Eye (tissue), 1 donor: Measurements from ENCODE around the gene DIS3L.
A peak's percentile ranks its signal among the peaks of the same experiment; 100 is the strongest.
"Not testable (repeated sequence)": the region's sequence is repeated elsewhere in the genome, so short reads cannot be mapped to it uniquely, and the experiment has no call there.

Source experiments
- DNase-seq: peaks from one replicate; pipeline ENCODE4 v3.0.0-alpha.2; 2015

The DIS3L gene

DNA sequence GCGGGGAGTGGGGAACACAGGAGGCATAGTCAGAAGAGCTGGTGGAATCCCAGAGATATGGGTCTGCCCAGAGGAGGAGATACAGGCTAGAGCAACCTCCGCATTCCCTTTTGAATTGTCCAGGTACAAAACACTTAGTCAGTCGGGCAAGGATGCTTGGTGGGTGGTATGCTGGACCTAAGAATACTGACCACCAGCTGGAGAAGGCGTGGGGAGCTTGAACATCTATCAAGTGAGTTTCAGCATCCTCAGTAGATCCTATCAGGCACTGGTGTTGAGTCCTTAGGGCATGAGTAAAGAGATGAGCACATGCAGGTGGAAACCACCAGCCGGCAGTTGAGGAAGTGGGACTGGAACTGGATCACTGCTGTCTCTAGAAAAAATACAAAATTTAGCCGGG is 14.7 kb upstream of the DIS3L start:
- no peak for DNase-seq

DNA sequence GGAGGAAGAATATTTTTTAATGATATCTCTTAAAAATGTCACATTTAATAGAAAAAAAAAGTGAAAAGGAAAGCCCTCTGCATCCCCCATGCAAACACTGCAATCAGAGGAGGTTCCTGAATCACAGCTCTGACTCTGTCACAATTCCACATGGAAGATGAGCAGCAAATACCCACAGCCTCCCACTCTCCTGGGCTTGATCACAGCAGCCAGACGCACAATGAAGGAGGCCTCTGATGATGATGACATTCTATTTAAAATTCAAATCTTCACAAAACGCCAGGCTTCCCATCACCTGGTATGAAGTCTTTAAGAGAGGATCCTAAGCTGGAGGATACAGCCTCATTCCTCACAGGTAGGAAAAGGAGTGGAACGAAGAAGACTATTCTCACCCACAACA is 9.1 kb upstream of the DIS3L start:
- no peak for DNase-seq

DNA sequence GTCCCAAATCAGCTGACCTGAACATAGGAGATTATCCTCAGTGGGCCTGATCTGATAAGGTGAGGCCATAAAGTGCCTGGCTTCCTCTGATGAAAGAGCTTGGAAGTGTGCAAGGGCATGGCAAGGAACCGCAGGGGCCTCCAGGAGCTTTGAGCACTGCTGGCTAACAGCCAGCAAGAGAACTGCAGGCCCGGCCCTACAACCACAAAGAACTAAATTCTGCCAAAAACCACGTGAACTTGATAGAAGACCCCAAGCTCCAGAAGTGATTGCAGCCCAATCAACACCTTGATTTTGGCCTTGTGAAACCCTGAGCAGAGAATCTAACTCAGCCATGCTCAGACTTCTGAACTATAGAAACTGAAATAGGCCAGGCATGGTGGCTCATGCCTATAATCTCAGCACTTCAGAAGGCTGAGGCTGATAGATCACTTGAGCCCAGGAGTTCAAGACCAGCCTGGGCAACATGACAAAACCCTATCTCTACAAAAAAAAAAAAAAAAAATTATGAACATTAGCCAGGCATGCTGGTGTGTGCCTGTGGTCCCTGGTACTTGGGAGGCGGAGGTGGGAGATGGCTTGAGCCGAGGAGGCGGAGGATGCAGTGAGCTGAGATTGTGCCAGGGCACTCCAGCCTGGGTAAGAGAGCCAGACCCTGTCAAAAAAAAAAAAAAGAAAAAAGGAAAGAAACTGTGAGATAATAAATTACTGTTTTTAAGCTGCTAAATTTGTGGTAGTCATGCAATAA is 7.7 kb upstream of the DIS3L start:
- no peak for DNase-seq

DNA sequence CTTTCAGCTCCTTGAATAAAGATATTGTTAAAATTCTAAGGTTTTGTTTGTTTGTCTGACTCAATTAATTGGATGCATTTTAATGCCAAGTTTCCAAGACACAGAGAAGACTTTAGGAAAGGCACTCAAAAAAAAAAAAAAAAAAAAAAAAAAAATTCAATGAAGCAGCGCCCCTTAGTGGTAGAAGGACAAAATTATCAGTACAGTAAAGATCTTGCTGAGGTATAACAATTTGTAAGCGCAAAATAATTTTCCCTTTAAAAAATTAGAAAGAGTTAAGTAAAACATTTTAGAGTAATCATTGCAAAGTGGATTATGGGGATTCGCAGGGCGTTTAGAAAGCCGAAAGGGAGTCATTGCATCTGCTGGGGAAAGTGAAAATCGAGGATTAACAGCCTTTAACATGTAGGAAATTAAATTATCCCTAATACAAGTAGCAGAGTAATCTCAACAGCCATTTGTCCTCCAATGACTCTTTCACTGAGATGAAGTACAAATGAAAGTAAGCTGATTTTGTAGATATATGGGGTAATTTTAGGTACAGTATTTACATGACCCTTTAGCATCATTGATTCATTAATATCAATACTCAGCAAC is 5.8 kb upstream of the DIS3L start:
- DNase-seq = peak; percentile 84

DNA sequence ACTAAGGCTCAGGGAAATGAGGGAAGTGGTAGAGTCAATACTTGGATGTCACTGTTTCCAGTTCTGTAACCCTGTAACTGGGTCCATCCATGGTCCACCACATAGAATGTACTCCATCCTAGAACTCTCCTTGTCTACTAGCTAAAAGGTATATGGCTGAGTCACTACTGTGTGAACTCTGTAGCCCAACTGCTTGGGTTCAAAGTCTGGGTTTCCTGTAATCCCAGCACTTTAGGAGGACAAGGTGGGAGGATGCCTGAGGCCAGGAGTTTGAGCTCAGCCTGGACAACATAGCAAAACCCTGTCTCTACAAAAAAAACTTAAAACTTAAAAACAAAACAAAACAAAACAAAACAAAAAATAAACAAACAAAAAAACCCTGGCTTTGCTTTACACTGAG is 5.3 kb upstream of the DIS3L start:
- DNase-seq = no peak

DNA sequence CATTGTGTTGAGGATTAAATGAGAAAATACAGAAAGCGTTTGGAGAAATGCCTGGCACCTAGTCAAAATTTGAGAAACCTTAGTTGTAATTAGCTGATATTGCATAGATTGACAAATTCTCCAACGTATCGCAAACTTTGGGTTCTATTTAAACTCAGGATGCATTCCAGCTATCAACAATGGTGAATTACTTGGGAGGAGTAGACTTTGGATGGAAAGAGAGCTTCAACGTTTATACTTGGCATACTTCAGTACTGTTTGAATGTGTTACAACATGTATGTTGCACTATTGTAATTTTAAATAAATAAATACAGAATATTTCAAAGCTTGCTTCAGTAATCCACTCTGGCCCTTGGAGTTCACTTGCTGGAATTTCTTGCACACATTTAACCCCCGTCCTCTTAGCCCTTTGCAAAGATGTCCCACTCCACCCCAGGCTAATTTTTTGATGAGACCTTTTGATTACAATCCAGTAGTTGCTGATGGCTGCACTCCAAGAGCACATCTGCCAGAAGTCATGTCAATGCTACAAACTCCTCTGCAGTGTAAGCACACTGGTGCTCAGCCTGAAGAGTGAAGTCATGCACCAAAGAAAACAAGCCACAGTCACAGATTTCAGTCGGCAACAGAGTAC is 4.7 kb upstream of the DIS3L start:
- DNase-seq = peak; percentile 32

DNA sequence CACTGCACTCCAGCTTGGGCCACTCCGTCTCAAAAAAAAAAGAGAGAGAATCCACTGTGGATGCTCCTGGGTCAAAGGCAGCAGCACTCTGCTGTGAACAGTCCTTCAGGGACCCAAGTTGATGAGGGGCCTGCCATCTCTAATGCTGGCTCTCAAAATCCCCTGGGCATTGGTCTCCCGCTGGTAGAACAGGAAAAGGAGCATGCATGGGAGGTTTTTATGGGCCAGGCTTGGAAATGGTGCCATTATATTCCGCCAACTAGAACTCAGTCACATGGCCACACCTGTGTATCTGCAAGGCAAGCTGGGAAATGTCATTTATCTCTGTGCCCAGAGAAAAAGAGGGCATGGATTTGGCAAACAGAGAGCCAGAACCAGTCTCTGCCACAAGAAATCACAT is 3.4 kb upstream of the DIS3L start:
- no peak for DNase-seq

DNA sequence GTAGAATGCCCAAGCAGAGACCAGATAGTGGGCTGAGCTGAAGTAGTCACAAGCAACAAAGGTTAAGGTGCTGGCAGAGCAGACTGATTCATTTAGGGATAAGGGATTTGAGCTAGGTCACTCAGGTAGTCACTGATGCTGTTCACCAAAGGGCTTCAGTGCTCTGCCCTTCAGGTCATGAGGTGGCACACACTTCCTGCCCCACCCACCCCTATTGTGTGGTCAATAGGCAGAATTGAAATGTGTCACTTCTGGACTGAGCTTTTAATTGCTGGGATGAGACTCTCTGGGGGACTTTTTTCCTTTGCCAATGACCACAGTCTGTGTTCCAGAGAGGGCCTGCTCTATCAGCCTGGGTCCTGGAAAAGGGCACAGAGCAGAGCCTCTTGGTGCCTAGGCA is 2.9 kb upstream of the DIS3L start:
- DNase-seq = no peak

DNA sequence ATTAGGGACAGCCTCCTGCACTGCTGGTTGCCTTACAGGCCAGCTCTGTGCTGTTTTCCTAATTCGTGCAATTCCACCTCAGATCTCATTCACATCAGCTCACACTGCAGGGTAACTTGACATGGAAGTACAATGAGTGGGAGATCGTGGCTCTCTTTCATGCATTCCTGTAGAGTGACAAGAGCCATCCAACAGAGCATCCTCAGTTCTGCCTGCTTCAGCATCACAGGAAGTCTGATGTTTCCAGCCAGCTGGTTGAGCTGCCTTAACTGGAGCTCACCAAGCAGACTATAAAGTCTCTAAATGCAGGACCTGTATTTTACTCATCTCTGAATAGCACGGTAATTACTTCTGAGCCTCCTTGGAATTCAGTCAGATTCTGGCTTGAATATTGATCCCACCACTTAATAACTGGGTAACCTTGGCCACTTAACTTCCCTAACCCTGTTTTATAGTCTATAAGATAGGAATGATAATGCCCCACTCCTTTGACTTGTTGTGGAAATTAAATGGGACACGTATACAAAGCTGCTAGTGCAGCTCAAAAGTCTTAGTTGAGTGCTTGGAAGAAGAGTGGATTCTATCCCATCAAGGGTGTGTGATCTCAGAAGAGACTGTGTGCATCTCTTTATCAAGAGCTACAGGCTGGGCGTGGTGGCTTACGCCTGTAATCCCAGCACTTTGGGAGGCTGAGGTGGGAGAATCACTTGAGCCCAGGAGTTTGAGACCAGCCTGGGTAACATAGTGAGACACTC is 1.4 kb upstream of the DIS3L start:
- DNase-seq = peak; percentile 29

DNA sequence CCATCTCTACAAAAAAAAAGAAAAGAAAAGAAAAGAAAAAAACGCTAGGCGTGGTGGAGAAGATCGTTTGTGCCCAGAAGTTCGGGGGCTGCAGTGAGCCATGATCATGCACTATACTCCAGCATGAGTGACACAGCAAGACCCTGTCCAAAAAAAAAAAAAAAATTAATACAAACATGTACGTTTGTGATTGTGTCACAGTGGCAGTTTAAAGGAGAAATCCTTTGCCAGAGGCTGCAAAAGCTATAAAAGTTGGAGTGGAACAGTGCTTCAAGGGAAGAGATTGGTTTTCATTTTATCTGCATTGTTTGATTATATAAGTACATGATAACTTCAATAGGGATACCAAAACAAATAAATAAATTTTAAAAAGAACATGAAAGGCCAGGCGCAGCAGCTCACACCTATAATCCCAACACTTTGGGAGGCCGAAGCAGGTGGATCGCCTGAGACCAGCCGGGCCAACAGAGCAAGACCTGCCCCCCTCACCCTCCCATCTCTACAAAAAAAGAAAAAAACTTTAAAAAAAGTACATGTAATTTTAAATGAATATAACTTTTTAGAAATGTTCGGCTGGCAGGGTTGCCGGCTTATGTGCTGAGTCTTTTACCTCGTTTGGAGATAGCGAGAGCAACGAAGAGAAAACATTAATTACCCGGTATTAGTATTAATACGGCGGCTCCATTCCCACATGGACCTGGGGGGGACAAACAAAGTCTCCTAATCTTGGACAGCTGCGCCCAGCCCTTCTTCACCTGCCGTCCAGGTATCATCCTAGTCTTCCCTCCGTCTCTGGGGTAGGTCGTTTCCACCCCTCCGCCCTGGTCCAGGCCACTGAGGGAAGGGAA is 573 bp upstream of the DIS3L start:
- DNase-seq = peak; percentile 80

DNA sequence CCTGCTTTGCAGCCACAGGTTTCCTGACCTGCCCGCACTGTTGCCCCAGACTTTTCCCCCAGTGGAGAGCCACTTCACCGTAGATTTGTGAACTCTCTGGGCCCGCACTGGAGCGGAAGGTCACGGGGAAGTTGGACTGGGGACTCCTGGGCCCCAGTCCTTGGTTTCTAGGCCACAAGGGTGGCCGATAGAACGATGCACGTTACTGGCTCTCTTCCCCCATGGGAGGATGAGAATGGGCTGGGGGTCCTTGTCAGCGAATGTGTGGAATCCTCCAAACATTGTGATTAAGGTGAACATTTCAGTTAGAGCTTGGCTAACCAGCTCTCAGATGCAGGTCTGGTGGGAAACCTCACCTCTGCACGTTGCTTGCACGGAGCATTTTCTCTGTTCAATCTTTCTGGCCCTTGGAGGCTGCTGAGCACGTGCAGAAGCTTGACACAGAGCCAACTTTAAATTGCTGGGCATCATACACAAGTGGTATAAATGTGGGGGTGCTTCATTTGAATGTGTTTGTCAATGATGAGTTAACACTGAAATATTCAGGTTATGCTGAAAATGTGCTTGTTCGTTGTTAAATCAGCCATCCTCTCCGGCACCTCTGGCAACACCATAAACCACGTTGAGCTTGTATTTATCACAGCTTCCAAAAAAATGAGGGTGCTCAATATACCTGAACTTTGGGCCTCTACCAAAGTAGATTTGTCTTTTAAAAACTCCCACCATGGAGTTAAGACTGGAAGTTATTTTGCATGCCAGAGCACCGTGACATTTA is 976 bp downstream of the DIS3L start:
- DNase-seq = peak; percentile 87

DNA sequence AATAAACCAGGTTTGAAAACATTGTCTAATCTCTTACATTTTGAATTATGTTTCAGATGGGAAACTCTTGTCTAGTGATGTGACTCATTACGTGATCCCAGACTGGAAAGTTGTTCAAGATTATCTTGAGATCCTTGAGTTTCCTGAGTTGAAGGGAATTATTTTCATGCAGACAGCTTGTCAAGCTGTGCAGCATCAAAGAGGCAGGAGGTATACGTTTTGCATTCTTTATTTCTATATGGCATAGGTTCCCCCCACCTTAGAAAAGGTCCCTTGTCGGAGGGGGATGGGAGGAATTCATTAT is 1.5 kb downstream of the DIS3L start:
- peak; percentile 25 for DNase-seq

DNA sequence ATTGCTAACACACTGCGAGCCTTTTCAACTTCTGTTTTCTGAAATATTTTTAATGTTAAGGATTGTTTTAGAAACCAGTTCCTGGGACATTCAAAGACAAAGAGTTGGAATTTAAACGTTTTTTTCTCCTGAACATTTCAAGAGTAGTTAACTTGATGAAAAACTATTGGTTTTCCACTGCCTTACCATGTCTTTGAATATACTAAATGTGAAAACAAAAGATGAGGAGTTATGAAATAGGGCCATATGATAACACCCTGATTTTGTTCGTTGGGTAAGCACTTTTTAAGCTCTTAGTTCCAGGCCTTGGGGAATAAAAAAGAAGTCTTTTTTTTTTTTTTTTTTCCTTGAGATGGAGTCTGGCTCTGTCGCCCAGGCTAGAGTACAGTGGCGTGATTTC is 2.8 kb downstream of the DIS3L start:
- DNase-seq = no peak

DNA sequence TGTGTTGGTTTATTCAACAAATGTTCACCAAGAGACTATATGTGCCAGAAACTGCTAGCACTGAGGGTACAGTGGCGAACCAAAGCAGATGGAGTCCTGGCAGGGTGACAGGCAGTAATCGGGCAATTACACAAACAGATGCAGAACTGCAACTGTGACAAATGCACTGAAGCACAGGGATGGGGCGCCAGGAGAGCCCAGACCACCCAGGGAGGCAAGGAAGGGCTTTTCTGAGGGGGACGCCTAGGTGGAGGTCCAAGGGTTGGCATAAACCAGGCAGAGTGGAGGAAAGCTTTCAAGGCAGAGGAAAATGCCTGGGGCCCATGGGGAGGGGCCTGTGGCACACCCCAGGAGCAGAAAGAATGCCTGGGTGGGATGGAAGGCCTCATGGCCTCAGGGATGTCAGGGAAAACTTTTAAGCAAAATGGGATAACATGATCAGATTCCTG is 5.5 kb downstream of the DIS3L start:
- DNase-seq = peak; percentile 76

DNA sequence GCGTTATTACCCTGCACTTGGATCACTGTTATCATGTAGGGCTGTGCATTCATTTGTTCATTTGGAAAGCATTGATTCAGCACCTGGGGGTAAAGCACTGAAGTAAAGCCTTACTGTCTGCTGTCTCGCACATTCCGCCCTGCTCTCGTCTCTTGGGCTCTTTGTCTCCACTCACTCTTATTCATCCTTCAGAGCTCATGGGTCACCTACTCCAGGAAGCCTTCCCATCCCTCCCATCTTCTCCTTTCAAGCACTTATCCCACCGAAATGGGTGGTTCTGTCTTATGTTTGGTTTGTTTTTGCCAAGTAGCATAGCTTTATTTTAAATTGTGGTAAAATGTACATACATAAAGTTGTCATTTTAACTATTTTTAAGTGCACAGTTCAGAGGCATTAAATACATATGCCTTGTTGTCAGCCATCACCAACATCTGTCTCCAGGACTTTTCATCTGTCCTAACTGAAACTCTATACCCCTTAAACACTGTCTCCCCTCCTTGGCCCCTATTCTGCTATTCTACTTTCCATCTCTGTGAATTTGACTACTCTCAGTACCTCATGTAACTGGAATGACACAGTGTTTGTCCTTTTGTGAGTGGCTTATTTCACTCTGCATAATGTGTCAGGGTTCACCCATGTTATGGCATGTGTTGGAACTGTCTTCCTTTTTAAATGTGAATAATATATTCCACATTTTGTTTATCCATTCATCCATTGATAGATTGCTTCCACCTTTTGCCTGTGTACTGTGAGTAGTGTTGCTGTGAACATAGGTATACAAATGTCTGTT is 9.3 kb downstream of the DIS3L start:
- DNase-seq = no peak

DNA sequence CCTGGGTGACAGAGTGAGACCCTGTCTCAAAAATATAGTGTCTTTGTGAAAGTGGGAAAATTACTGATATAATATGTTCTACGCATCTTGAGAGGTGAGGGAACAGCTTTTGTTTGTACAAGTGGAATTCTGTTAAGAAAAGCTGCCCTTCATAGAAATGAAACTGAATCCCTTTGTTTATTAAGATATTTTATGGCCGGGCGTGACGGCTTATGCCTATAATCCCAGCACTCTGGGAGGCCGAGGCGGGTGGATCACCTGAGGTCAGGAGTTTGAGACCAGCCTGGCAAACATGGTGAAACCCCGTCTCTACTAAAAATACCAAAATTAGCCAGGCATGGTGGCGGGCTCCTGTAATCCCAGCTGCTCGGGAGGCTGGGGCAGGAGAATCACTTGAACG is 11.1 kb downstream of the DIS3L start:
- not testable (repeated sequence) for DNase-seq

DNA sequence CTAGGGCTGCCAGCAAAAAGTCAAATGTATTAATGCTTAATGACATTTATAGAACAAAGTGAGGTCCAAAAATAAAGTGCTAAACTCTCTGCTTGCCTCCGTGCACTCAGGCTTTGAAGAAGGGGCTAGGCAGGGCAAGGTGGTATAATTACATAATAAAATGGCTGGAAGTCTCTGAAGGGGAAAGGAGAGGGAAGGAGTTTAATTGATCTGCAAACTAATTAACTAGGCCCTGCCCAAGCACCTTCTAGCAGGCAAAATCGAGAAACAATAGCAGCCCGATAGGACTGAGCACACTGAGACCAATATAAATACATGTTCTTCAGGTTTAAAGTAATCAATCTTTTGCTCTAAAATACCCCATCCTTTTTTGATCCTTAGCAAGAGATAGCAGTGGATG is 13.0 kb downstream of the DIS3L start:
- no peak for DNase-seq

DNA sequence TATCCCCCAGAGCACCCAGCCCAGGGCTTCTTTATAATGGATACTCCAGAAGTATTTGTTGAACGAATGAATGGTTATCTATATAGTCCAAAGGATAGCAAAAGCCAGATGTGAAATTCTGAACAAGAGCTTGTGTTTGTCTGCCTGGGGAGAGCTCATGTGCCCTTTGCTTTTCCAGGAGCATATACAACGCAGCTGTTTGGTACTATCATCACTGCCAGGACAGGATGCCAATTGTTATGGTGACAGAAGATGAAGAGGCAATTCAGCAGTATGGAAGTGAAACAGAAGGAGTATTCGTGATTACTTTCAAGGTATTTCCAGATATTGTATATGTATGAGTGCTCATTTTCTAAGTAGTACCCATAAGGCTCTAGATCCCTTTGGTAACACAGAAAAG is 15.2 kb downstream of the DIS3L start:
- no peak for DNase-seq

DNA sequence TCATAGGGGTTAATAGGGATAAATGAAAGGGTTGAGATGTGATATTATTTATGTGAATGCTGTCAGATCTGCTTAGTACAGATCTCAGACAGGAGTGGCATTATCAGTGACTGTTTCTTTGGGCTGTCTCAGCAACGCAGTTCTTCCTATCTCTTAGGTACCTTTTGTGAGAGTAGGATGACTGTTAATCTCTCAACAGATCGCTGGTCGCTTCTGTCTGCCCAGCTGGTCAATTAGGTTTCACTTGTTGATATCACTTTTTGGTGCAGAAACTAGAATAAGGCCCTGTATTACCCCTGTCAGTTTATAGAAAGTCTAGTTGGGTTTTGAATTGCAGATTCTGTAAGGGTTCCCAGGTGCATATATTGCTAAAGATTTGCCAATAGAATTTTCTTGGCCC is 16.5 kb downstream of the DIS3L start:
- DNase-seq = no peak

DNA sequence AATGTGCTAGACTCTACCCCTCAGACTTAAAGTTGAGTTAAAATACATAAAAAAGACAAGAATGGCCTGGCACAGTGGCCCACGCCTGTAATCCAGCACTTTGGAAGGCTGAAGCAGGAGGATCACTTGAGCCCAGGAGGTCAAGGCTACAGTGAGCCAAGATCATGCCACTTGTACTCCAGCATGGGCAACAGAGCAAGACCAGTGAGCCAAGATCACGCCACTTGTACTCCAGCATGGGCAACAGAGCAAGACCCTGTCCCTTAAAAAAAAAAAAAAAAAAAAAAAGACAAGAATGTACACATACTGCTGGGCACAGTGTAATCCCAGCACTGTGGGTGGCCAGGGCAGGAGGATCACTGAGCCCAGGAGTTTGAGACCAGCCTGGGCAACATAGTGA is 17.4 kb downstream of the DIS3L start:
- no peak for DNase-seq

DNA sequence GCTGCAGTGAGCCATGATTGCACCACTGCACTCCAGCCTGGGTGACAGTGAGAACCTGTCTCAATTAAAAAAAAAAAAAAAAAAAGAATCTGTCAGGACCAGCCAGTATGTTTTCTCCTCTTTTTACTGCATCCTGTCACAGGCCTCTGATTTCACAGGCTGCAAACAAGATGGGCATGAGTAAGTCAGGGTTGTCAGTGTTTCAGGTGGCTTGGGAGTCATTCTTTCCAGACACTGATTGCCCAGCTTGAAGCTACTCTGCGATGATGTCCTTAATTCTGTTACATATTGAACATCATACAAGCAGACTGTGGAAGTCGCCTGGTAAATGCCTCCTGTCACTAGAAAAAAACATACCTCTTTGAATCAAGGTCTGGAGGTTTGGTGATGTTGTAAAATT is 18.8 kb downstream of the DIS3L start:
- no peak for DNase-seq
